HG03378 (cell line): ENCODE measurements around the gene ZNF580.

Source experiments
- ATAC-seq: cut with Tn5 transposase; IDR thresholded peaks from one replicate; pipeline ENCODE4 v1.9.1; 2021; ENCODE audit warnings: mild to moderate bottlenecking, moderate library complexity; ENCODE audit not compliant: unreplicated experiment

Gene ZNF580

GRCh38 chr19:55688422-55689218 is 47.8 kb downstream of the ZNF580 start:
- no peak for ATAC-seq

DNA sequence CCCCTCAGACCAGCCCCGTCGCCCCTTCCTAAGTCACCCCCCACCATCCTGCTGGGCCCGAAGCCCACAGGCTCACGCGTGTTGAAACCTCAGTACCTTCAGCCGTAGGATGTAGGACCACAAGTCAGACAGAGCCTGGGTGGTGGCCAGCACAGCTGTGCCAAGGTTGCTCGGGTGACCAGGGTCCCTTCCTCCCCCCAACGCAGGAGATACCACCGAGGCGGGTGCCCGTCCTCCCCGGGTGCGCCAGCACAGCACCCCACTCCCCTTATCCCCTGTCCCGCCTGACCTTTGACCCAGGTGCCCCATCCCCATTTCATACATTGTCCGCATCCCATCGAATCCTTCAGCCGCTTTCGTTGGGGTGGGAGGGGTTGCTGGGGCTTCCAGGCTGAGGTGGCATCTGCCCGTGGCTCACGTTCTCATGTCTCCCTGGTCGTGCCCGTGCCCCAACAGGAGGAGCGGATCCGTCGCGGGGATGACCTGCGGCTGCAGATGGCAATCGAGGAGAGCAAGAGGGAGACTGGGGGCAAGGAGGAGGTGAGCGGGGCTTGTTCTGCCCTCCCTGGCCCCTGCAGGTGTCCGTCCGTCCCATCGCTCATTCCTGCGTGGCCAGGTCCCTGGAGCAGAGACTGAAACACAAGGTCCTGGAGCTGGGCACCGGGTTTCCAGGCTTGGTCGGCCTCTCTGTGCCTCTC is 48.8 kb downstream of the ZNF580 start:
- ATAC-seq = no peak

DNA sequence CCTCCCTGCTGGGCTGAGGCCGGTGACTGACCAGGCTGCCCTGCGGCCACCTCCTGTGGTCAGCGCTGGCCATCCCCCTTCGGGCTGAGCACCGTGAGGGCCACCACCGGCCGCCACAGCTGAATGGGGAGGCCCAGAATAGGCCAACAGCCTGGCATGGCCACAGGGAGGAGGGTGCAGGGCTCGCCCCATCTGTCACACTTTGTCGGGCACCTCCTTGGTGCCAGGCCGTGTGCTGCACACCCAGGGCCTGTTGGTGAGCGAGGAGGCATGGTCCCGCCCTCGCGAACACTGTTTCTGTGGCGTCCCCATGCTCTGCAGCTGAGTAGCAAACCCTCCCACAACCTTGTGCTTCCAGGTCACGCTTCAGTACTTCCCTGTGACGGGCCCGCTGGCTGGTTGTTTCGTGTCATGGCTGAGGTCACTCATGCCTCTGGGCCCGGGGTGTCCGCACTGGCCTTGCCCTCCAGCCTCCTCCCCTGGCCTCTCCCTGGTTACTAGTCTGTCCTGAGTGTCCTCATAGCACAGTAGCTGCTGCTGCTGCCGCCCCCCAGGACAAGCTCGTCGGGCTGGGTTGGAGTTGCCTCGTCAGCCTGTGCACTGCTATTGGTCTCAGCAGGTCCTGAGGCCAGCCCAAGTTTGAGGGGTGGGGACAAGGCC is 49.4 kb downstream of the ZNF580 start:
- ATAC-seq = no peak

- ATAC-seq = no peak
Observed at GRCh38 chr19:55690769-55691545, 50.2 kb downstream of the ZNF580 start.

GRCh38 chr19:55691561-55692481 is 51.0 kb downstream of the ZNF580 start:
- ATAC-seq = no peak

GRCh38 chr19:55692681-55693081 is 51.9 kb downstream of the ZNF580 start:
- no peak for ATAC-seq
